Heart left ventricle (tissue), 13 donors: Measurements from ENCODE around the gene CMIP.

ENCODE experiments used
- POLR2A ChIP-seq, 2 donors: fragments of 450-650 bp; IDR thresholded peaks; one replicate each; pipeline ENCODE4 v1.6.1; 2017; ENCODE audit warnings: antibody characterized with exemption in 2 of 2, mild to moderate bottlenecking in 2 of 2, moderate library complexity in 2 of 2
- TF ChIP-seq, protein P1 (sequence below), 12 donors: fragments of 200-600 bp; sonication (generic) in 4 of 12; IDR thresholded peaks; one replicate each; pipeline versions ENCODE4 v1.5.0 to v1.8.0; 2018 to 2022; ENCODE audit warnings: antibody characterized with exemption in 12 of 12, mild to moderate bottlenecking in 5 of 12
- donor health status: ischemic (EF 13 %, LVEDD 7.1; RV severe dilation, severe dysfunction).
- donor health status: DM: no; HTN: yes; CAD: no.
- donor health status: DM: no; HTN: no; CAD: no.
- donor health status: ischemic (EF 25% LVEDD 6.9; RV normal size, moderate dysfunction).
- donor health status: ischemic (EF 25% LVEDD 5.7; RV mildly dilated, moderate dysfunction).
- donor health status: ischemic (EF 35%, LVEDD 5.7; RV mildly dilated, moderate dysfunction).
- donor health status: nonischemic (EF 11% LVEDD 7.7; RV severe dilation, severe dysfunction).
- donor health status: DM: yes; HTN: yes; CAD: no.
- donor health status: PGD.
- donor health status: ischemic (EF 29% LVEDD 5.4; RV normal size, mild dysfunction).
- donor health status: nonischemic (EF 23%, LVEDD 6.1; RV moderate dilation, normal function).

DNA sequence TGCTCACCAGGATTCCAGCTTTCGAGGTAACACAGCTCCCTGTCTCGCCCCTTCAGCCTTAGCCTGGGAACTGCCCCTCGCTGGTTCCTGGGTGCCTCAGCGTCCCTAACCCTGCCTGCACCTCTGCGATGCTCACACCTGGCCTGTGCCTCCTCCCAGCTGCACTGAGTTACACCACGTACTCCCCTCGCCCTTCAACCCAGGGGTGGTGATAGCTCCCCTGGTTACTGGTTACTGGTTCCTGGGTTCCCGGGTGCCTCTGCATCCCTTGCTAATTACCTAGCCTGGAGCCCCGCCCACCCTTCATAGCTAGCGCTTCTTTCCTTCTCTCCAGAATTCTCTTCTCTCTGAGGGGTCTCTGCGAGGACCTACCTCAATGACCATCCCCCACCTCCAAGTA is 269.2 kb downstream of the CMIP start:
- TF ChIP-seq, protein P1, sequence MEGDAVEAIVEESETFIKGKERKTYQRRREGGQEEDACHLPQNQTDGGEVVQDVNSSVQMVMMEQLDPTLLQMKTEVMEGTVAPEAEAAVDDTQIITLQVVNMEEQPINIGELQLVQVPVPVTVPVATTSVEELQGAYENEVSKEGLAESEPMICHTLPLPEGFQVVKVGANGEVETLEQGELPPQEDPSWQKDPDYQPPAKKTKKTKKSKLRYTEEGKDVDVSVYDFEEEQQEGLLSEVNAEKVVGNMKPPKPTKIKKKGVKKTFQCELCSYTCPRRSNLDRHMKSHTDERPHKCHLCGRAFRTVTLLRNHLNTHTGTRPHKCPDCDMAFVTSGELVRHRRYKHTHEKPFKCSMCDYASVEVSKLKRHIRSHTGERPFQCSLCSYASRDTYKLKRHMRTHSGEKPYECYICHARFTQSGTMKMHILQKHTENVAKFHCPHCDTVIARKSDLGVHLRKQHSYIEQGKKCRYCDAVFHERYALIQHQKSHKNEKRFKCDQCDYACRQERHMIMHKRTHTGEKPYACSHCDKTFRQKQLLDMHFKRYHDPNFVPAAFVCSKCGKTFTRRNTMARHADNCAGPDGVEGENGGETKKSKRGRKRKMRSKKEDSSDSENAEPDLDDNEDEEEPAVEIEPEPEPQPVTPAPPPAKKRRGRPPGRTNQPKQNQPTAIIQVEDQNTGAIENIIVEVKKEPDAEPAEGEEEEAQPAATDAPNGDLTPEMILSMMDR (IDR thresholded peaks at IDR 0.05), result no peak
- no peak for TF ChIP-seq POLR2A (IDR thresholded peaks at IDR 0.05)
